Urinary bladder (tissue), 4 donors: ENCODE results near the gene DAND5. TPM values are rescaled to one million over a fixed set of nuclear protein-coding genes. Genes with fewer than 3 reads are reported as not detected.

Experiments
- DNase-seq: peaks from one replicate; pipeline ENCODE4 v3.0.0-alpha.2; 2015; ENCODE audit errors: extremely low spot score
- H3K27ac ChIP-seq: one replicate; pipeline ENCODE4 v1.5.1; 2013; ENCODE audit warnings: low read depth, mild to moderate bottlenecking, moderate library complexity
- H3K36me3 ChIP-seq: one replicate; pipeline ENCODE4 v1.6.1; 2013; ENCODE audit warnings: mild to moderate bottlenecking, moderate library complexity; ENCODE audit not compliant: insufficient read depth
- H3K4me1 ChIP-seq: one replicate; pipeline ENCODE4 v1.6.1; 2013; ENCODE audit warnings: mild to moderate bottlenecking, moderate library complexity; ENCODE audit not compliant: insufficient read depth
- H3K4me3 ChIP-seq: one replicate; pipeline ENCODE4 v1.5.1; 2013; ENCODE audit warnings: low read depth, low read length
- WGBS: extraction: QIAGEN DNeasy Blood & Tissue Kit; methylation state at CpG from one replicate; pipeline ENCODE4 v1.1.7; 2013; 5-methylcytosine and 5-hydroxymethylcytosine counted together
- polyA plus RNA-seq: library from polyadenylated mRNA; stranded (reverse); fragments of 200-250 nt; gene quantifications from one replicate; pipeline ENCODE4 v1.2.3, GENCODE V29; 2013
- total RNA-seq: library from RNA; depleted of rRNA; stranded (reverse); fragments of >200 nt; gene quantifications from one replicate; pipeline ENCODE4 v1.2.3, GENCODE V29; 2014
- donor health status: healthy with polysubstance abuse.
- donor health status: healthy.

The DAND5 gene
- total and polyA plus RNA-seq, 2 donors: not detected

- Histone ChIP-seq H3K27ac (no peak overlapping the region), H3K4me1 (no peaks in the 10 kb centered on the region), H3K4me3 (no peak overlapping the region), H3K36me3 (no peaks in the 10 kb centered on the region)
- DNase-seq: no peak
- WGBS: 97% methylated on average over 12 of the region's 12 CpGs
Observed at GRCh38 chr19:12986726-12987125, 17.4 kb downstream of the DAND5 start.

- H3K4me3 ChIP-seq: no peak overlapping the region
Observed at GRCh38 chr19:12987190-12987589, 17.8 kb downstream of the DAND5 start.

DNA sequence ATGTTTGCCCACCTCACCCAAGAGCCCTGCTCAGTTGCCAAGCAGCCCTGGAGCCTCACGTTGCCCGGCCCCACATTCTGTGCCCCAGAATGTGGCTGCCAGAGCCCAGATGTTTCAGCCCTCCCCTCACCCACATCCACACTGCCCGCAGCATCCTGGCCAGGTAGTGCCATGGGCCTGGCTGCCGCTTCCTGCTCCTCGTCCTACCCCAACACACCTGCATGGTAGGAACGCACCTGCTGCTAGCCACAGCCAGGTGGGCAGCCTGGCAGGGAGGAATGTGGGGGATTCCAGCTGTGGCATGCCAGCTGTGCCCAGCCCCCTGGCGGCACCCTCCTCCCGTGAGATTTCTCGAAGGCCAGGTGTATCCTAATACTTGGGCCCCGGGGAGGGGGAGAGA is 18.4 kb downstream of the DAND5 start:
- Histone ChIP-seq H3K4me3 (no peak overlapping the region), H3K36me3 (no peaks in the 10 kb centered on the region), H3K4me1 (no peaks in the 10 kb centered on the region), H3K27ac (no peak overlapping the region)
- DNase-seq: no peak
- WGBS: 82% methylated on average over 10 of the region's 10 CpGs

More at GRCh38 chr19:12987190-12987589, 17.8 kb downstream of the DAND5 start:
- no peaks in the 10 kb centered on the region for H3K36me3 ChIP-seq
- H3K4me1 ChIP-seq: no peaks in the 10 kb centered on the region
- DNase-seq: no peak
- WGBS: 80% methylated on average over 3 of the region's 3 CpGs
- H3K27ac ChIP-seq: no peak overlapping the region

DNA sequence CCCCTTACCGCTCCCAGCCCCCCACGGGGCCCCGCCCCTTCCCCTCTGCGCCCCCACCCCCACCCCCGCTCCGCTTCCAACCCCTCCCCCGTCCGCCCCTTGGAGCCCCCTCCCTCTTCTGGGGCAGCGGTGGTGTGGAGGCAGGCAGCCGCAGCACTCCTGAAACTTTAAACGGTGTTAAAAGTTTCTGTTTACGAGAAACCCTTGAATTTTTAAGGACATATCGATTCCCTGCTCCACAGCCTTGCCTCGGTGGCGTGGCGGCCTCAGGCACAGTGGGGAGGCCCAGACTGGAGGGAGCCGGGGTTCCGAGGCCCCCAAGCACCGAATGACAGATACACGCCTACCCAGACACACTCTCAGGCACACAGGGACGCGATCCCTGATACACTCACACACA is 21.1 kb downstream of the DAND5 start:
- no peaks in the 10 kb centered on the region for H3K4me1 ChIP-seq
- 44% methylated on average over 22 of the region's 22 CpGs for WGBS
- no peak for DNase-seq
- H3K4me3 ChIP-seq: no peak overlapping the region
- H3K36me3 ChIP-seq: no peaks in the 10 kb centered on the region
- H3K27ac ChIP-seq: no peak overlapping the region

- no peaks in the 10 kb centered on the region for H3K36me3 ChIP-seq
- H3K4me3 ChIP-seq: no peak overlapping the region
- H3K27ac ChIP-seq: no peak overlapping the region
- WGBS: 77% methylated on average over 3 of the region's 3 CpGs
- no peak for DNase-seq
- no peaks in the 10 kb centered on the region for H3K4me1 ChIP-seq
Observed at GRCh38 chr19:12990853-12991252, 21.5 kb downstream of the DAND5 start.

DNA sequence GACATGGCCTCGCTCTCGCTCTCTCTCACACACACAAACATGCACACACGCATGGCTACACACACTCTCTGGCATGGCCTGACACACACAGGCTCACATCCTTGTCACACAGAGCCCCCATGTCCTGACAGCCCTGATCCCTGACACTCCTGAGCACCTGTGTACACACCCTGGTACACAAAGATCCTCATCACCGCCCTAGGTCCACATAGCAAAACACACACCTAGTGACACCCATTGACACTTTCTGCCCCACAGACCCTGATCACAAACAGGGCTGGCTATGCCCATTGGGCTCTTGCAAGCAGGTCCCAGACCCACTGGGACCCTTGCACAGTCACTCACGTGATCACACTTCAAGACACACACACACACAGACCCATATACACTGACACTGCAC is 21.9 kb downstream of the DAND5 start:
- 95% methylated on average over 5 of the region's 5 CpGs for WGBS
- no peaks in the 10 kb centered on the region for H3K36me3 ChIP-seq
- H3K4me3 ChIP-seq: no peak overlapping the region
- DNase-seq: no peak
- no peaks in the 10 kb centered on the region for H3K4me1 ChIP-seq
- H3K27ac ChIP-seq: no peak overlapping the region

- no peaks in the 10 kb centered on the region for H3K4me1 ChIP-seq
- no peak overlapping the region for H3K27ac ChIP-seq
- WGBS: 94% methylated on average over 11 of the region's 11 CpGs
- H3K4me3 ChIP-seq: no peak overlapping the region
- no peak for DNase-seq
- H3K36me3 ChIP-seq: no peaks in the 10 kb centered on the region
Observed at GRCh38 chr19:12992729-12993128, 23.4 kb downstream of the DAND5 start.

- 91% methylated on average over 7 of the region's 7 CpGs for WGBS
- DNase-seq: no peak
- no peaks in the 10 kb centered on the region for H3K4me1 ChIP-seq
- no peak overlapping the region for H3K4me3 ChIP-seq
- H3K36me3 ChIP-seq: no peaks in the 10 kb centered on the region
- H3K27ac ChIP-seq: no peak overlapping the region
Observed at GRCh38 chr19:12993562-12993961, 24.2 kb downstream of the DAND5 start.

GRCh38 chr19:12994701-12995595 is 25.6 kb downstream of the DAND5 start, which contains the start of gene NFIX:
Gene NFIX, plus strand, starts transcription at chr19:12995475. Its CDS starts 363 bp downstream, at chr19:12995838.
- DNase-seq: no peak

DNA sequence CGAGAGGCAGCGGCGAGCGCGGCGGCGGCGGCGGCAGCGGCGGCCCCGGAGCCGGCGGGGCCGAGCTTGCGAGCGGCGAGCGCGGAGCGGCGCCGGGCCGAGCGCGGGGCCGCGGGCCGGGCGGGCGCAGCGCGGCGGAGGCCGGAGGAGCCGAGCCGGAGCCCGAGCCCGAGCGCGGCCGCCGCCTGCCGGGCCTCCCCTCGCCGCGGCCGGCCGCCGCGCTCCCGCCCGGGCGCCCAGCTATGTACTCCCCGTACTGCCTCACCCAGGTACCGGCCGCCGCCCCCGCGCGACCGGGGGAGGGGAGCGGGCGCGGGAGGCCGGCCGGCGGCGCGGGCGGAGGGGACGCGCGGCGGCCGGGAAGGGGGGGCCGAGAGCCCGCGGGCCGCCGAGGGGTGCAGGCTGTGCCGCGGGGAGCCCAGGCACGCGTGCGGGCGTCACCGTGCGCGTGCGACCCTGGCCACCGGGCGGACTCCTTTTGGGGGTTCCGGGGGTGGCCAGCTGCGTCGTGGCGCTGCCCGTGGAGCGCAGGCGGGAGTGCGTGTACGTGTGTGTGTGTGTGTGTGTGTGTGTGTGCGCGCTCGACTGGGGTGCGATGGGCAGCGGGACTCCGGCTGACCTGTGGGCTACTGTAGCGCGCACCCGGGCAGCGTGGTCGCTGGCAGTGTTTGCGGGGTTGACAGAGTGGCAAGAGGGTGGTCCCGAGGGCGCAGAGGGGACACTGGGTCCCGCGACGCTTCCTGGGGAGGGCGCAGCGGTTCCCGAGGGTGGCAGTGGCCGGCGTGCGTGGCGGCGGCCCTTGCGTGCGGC is 26.4 kb downstream of the DAND5 start:
- H3K4me3 ChIP-seq: peak overlapping the region; percentile 92
- under 1% methylated on average over 123 of the region's 129 CpGs for WGBS
- H3K4me1 ChIP-seq: no peaks in the 10 kb centered on the region
- no peak for DNase-seq
- no peaks in the 10 kb centered on the region for H3K36me3 ChIP-seq
- H3K27ac ChIP-seq: peak overlapping the region; percentile 90

More at GRCh38 chr19:12994701-12995595, 25.6 kb downstream of the DAND5 start, which contains the start of gene NFIX:
- Histone ChIP-seq H3K4me1 (no peaks in the 10 kb centered on the region), H3K36me3 (no peaks in the 10 kb centered on the region), H3K4me3 (peak within 1 kb of the TSS; percentile 92), H3K27ac (peak within 1 kb of the TSS; percentile 90)
- WGBS: 10% methylated on average over 82 of the region's 84 CpGs

- Histone ChIP-seq H3K4me3 (peak overlapping the region; percentile 92), H3K27ac (peak overlapping the region; percentile 90), H3K36me3 (no peaks in the 10 kb centered on the region), H3K4me1 (no peaks in the 10 kb centered on the region)
- 5% methylated on average over 52 of the region's 52 CpGs for WGBS
- DNase-seq: no peak
Observed at GRCh38 chr19:12996406-12997094, 27.2 kb downstream of the DAND5 start.

- Histone ChIP-seq H3K27ac (no peak overlapping the region), H3K4me3 (peak overlapping the region; percentile 92), H3K4me1 (no peaks in the 10 kb centered on the region), H3K36me3 (no peaks in the 10 kb centered on the region)
- no peak for DNase-seq
- 68% methylated on average over 25 of the region's 25 CpGs for WGBS
Observed at GRCh38 chr19:12997179-12997966, 28.0 kb downstream of the DAND5 start.
